Measurements from ENCODE around the gene ZNF839.

DNA sequence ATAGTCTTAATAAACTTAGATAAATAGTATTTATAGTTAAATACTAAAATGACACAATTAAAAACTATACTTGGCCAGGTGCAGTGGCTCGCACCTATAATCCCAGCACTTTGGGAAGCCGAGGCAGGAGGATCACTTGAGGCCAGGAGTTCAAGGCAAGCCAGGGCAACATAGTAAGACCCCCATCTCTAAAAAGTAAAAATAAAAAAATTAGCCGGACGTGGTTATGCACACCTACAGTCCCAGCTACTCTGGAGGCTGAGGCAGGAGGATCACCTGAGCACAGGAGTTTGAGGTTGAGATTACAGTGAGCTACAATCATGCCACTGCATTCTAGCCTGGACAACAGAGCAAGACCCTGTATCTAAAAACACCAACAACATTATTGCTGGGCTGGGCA, 27.1 kb downstream of the ZNF839 start:
- no peak for TF ChIP-seq EZH2 (IDR thresholded peaks at IDR 0.05)
- no peak for TF ChIP-seq POLR2AphosphoS5 (IDR thresholded peaks at IDR 0.05; ENCODE audit: borderline replicate concordance, low read depth, low read length)
